ENCODE measurements around the gene JSRP1.

The JSRP1 gene

DNA sequence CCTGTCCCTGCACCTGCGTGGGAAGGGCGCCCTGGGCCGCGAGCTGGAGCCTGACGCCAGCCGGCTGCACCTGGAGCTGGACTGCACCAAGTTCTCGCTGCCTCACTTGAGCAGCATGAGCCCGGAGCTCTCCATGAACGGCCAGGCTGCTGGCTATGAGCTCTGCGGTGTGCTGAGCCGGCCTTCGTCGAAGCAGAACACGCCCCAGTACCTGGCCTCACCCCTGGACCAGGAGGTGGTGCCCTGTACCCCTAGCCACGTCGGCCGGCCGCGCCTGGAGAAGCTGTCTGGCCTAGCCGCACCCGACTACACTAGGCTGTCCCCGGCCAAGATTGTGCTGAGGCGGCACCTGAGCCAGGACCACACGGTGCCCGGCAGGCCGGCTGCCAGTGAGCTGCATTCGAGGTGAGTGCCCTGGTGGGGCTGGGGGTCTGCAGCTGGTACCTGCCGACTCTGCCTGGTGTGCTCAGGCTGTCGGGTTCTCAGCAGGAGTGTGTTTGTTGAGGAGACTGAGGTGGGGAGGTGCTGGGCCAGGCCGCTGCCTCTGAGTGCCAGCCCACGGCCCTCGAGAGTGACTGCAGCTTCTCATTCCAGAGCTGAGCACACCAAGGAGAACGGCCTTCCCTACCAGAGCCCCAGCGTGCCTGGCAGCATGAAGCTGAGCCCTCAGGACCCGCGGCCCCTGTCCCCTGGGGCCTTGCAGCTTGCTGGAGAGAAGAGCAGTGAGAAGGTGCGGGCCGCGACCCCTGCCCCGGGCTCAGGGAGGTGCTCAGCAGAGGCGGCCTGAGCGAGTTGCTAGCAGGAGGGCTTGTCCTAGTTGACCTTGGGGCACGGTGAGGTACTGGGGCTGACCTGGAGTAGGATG is 39.6 kb downstream of the JSRP1 start:
- no peak for DNase-seq (ENCODE audit: low read depth in 2 of 2)

DNA sequence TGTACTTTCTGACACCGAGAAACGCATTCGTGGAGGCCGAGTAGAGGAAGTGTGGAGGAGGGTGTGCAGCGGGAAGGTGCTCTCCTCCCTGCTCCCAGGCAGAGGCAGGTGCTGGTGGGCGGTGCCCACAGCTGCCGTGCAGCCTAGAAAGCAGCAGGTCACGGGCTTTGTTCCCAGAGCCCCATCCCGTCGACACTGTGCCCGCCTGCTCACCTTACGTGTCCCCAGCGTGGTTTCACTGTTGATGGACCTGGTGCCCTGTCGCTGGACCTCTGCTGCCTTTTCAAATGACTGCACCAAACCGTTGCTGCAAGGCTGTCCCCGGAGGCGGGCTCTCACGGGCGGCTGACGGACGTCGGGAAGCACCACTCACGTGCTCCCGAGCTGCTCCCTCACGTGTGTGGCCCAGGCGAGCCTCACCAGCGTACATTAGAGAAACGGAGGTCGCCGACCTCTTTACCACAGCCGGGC is 40.9 kb downstream of the JSRP1 start:
- DNase-seq (ENCODE audit: low read depth in 2 of 2) = no peak

GRCh38 chr19:2214251-2214650 is 42.0 kb downstream of the JSRP1 start:
- no peak for DNase-seq (ENCODE audit: low read depth in 2 of 2)

DNA sequence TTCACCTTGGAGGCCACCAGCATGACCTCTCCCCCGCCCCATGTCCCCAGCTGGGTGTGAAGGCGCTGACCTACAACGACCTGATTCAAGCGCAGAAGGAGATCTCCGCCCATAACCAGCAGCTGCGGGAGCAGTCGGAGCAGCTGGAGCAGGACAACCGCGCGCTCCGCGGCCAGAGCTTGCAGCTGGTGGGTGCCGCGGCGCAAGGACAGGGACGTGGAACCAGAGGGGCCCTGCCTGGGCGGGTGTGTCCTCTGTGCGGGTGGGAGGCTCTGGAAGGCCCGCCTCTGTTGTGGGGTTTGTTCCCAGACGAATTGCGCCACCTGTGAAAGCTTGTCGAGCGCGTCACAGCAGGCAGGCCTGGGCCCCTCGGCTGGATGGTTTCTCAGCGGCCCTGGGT is 42.4 kb downstream of the JSRP1 start:
- DNase-seq (ENCODE audit: low read depth in 2 of 2) = no peak

DNA sequence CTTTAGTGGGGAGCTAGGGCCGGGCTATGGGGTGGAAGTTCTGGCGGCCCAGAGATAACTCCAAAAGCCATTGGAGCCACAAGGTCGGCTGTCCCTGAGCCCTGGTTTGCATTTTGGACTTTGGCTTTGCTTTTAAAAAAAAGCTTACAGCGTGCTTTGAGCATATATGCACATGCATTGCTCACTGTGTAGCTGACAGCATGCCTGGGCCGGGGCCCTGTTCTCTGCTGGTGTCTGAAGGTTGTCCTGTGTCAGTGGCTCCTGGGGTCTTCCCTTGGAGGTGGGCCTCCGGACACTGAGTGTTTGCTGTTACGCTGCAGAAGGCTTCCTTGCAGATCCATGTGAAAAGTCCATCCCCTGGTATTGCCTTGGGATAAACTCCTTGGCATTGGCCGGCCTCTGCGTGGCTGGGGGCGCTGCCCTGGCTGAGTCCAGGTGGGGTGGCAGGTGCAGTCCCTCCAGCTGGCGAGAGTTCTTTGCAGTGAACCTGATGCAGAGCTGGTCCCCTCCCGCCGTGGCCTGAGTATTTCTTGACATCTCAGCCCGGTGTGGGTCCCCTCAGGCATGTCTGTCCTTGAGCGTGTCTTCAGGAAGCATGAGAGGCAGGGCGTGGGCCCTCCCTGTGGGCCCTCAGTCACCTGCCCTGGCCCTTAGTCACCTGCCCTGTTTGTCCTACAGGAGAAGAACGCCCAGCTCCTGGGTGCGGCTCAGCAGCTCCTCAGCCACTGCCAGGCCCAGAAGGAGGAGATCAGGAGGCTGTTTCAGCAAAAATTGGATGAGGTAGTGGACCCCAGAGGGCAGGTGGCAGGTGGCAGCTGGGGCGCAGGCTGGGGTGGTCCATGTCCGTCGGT is 43.1 kb downstream of the JSRP1 start:
- no peak for DNase-seq (ENCODE audit: low read depth in 2 of 2)

DNA sequence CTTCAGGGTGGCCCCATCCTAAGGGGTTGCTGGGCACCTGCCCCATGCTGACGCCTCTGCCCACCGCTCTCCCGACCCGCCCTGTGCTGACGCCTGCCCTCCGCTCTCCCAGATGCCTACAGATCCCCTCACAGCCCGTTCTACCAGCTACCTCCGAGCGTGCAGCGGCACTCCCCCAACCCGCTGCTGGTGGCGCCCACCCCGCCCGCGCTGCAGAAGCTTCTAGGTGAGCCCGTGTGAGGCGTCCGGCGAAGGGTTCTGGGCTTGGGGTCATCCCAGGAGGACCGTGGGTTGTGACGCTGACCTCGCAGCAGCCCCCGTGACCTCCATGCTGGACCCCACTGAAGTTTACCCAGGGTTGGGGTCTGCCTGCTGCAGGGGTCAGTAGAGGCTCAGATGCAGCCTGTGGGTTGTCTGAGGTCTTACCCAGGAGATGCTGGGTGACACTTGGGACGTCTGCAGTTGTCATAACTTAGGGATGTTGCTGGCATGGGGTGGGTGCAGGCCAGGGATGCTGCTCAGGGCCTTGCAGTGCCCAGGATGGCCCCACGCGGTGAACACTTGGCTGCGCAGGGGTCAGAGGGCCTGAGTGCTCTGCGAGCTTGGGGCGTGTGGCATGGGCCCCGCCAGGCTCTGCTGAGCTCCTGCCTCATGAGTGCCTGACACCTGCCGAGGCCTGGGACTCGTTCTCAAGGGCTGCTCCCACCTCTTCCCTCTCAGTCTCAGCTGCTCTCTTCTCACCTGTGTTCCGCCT is 45.1 kb downstream of the JSRP1 start:
- no peak for DNase-seq (ENCODE audit: low read depth in 2 of 2)

DNA sequence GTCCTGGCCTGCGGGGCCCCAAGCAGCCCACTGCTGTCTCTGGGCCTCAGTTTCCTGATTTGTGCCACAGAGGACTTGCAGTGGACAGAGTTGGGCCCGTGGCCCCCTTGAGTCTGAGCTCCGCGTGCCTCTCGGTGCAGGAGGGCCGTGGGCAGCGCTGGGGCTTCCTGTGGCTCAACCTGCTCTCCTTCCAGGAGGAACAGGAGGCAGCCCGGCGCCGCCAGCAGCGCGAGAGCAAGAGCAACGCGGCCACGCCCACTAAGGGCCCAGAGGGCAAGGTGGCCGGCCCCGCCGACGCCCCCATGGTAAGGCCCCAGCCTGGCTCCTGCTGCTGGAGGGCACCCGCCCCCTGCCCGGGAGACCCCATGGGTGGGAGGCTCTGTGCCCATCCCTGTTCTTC is 46.0 kb downstream of the JSRP1 start:
- no peak for DNase-seq (ENCODE audit: low read depth in 2 of 2)

GRCh38 chr19:2209408-2209807 is 46.8 kb downstream of the JSRP1 start:
- no peak for DNase-seq (ENCODE audit: low read depth in 2 of 2)

- no peak for DNase-seq (ENCODE audit: low read depth in 2 of 2)
These were observed 47.2 kb downstream of the JSRP1 start for GRCh38 chr19:2208975-2209374.

DNA sequence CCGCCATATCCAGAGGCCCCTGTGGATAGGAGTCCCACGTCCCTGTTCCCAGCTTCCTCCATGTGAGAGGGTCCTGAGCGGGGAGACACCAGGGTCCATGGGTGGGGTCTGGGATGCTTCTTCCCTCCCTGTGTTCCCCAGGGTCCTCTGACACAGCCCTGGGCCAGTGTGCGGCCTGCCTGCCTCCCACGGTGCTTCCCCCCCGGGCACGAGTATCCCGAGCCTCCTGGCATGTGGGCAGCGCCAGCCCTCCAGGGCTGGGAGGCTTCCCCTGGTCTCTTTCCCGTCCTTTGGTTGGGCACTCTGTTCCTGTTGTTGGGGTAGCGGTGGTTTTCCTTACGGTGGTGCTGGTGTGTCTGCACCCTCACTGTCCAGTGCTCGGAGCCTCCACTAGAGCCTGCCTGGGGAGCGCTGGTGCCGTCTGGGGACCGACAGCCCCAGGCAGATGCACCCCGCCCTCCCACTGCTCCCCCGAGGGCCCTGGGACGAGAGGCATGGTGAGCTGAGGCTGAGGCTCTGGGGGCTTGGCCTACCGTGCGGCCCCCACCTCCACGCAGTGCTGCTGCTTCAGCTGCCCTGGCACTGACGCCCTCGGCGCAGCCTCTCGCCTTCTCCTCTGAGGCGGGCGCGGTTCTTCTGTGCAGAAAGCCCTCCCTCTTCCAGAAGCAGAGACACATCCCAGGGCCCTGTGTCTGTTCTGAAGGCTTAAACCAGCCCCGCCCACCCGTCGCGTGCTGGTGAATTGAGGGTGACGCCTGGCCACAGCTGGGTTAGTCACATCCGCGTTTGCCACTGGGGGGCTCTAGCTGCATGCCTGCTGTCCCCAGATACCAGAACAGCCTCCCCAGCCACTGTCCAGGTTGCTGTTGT is 48.0 kb downstream of the JSRP1 start:
- no peak for DNase-seq (ENCODE audit: low read depth in 2 of 2)

DNA sequence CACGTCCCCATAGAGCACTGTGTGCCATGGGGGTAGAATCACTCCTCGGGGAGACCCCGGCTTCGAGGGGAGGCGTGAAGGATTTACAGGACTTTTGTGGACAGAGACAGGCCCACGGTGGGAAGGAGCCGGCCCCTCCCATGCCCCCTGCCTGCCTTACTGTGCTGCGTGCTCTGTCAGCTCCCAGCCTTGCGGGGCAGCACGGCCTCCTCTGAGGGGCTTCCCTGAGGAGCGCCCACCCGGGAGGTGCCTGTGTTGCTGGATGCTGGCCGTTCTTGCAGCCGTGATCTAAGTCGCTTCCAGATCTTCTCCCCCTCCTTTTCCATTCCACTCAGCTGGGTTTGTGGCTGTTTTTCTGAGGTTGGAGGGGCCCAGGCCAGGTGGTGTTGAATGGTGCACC is 49.2 kb downstream of the JSRP1 start:
- no peak for DNase-seq (ENCODE audit: low read depth in 2 of 2)

DNA sequence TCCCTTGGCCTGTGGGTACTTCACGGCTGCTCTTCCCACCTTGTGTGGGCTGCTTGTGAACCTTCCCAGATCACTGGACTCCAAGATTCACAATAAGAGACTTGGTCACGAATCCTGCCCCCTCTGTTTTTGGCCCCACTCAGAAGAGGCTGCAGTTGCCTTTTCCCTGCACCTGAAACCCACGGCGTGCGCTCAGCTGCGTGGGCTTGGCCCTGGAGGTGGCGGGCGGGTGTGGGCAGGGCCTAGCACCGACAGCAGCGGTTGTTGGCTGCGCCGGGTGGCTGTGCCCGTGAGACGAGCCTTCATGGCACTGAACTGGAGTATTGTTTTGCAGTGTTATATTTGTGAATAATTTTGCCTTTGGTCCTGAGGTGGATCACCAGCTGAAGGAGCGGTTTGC is 53.9 kb downstream of the JSRP1 start:
- DNase-seq (ENCODE audit: low read depth in 2 of 2) = no peak
